H1 (cell line): ENCODE data around the gene RIN3. TPM values are rescaled to one million over a fixed set of nuclear protein-coding genes. Genes with fewer than 3 reads are reported as not detected.

ENCODE experiments used
- BACH1 ChIP-seq: IDR thresholded peaks from 2 replicates; pipeline ENCODE4 v1.6.1; 2012; ENCODE audit warnings: low read length, improper control_type of control experiment
- CBX5 ChIP-seq: fragments of 300-800, 300-1000 bp; sonication (generic); IDR thresholded peaks from 2 replicates; pipeline ENCODE4 v1.7.1; 2016; ENCODE audit warnings: antibody characterized with exemption, low read length, low read depth
- NRF1 ChIP-seq: IDR thresholded peaks from 2 replicates; pipeline ENCODE4 v1.6.1; 2011; ENCODE audit warnings: mild to moderate bottlenecking, low read depth, low read length, improper control_type of control experiment
- POLR2AphosphoS5 ChIP-seq: IDR thresholded peaks from 2 replicates; pipeline ENCODE4 v1.6.1; 2011; ENCODE audit warnings: low read depth, low read length
- SUZ12 ChIP-seq: fragments of 200-600 bp; sonication (generic); IDR thresholded peaks from 2 replicates; pipeline ENCODE4 v1.6.1; 2012; ENCODE audit warnings: mild to moderate bottlenecking, inconsistent platforms, low read length, moderate library complexity, mixed read lengths
- TAF1 ChIP-seq: IDR thresholded peaks from 2 replicates; pipeline ENCODE4 v1.6.1; 2011; ENCODE audit warnings: mild to moderate bottlenecking, low read depth, low read length
- polyA plus RNA-seq, 7 experiments: library from polyadenylated mRNA; depleted of rRNA in 3 of 7; stranded (reverse) in 5 of 7; unstranded in 2 of 7; fragments of >200 nt in 5 of 7; fragments of 200-250 nt in 2 of 7; gene quantifications; 1 replicate in 5 of 7; 2 replicates in 1 of 7; 4 replicates in 1 of 7; pipeline versions ENCODE4 v1.2.1 to v1.2.3, GENCODE V29; 2011 to 2013; ENCODE audit warnings: missing spikeins in 2 of 7, mixed read lengths in 2 of 7
- total RNA-seq: library from RNA; stranded (reverse); fragmentation: NEBNext Ultra II Directional; extraction: Animal tissue kit (Norgen Biotek cat#: 25700); gene quantifications from 2 replicates; pipeline ENCODE4 v1.2.1, GENCODE V29; 2021
- TF ChIP-seq, protein P1 (sequence below): fragments of 300-600 bp; sonication (generic); IDR thresholded peaks from 2 replicates; pipeline ENCODE4 v1.7.1; 2012; ENCODE audit warnings: low read length, moderate library complexity, mild to moderate bottlenecking, inconsistent platforms; ENCODE audit not compliant: insufficient replicate concordance
- TF ChIP-seq, protein P2 (sequence below): IDR thresholded peaks from 2 replicates; pipeline ENCODE4 v1.6.1; 2011; ENCODE audit warnings: low read length, improper control_type of control experiment
- TF ChIP-seq, protein P3 (sequence below): IDR thresholded peaks from 2 replicates; pipeline ENCODE4 v1.6.1; 2012; ENCODE audit warnings: inconsistent platforms

Gene RIN3
- total and polyA plus RNA-seq, 2 of the 8 experiments (the other 6 are each of a cell fraction or from before 2014, with no cell fraction given): 0.59 to 1.5 TPM

DNA sequence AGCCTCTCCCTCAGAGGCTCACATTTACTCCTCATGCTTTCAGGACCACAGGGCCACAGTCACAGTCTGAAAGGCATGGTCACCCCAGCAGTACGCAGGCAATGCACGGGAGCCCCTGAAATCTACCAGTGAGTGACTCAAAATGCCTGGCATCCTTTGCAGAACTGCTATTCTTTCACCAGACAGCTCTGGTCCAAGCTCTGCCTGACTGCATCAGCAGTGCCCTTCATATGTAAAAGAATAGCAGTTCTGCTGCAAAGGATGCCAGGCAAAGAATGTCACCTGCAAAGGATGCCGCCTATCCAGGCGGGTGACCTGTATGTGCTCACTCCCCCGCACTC, 196.4 kb downstream of the RIN3 start (continued):
- TF ChIP-seq, protein P1, sequence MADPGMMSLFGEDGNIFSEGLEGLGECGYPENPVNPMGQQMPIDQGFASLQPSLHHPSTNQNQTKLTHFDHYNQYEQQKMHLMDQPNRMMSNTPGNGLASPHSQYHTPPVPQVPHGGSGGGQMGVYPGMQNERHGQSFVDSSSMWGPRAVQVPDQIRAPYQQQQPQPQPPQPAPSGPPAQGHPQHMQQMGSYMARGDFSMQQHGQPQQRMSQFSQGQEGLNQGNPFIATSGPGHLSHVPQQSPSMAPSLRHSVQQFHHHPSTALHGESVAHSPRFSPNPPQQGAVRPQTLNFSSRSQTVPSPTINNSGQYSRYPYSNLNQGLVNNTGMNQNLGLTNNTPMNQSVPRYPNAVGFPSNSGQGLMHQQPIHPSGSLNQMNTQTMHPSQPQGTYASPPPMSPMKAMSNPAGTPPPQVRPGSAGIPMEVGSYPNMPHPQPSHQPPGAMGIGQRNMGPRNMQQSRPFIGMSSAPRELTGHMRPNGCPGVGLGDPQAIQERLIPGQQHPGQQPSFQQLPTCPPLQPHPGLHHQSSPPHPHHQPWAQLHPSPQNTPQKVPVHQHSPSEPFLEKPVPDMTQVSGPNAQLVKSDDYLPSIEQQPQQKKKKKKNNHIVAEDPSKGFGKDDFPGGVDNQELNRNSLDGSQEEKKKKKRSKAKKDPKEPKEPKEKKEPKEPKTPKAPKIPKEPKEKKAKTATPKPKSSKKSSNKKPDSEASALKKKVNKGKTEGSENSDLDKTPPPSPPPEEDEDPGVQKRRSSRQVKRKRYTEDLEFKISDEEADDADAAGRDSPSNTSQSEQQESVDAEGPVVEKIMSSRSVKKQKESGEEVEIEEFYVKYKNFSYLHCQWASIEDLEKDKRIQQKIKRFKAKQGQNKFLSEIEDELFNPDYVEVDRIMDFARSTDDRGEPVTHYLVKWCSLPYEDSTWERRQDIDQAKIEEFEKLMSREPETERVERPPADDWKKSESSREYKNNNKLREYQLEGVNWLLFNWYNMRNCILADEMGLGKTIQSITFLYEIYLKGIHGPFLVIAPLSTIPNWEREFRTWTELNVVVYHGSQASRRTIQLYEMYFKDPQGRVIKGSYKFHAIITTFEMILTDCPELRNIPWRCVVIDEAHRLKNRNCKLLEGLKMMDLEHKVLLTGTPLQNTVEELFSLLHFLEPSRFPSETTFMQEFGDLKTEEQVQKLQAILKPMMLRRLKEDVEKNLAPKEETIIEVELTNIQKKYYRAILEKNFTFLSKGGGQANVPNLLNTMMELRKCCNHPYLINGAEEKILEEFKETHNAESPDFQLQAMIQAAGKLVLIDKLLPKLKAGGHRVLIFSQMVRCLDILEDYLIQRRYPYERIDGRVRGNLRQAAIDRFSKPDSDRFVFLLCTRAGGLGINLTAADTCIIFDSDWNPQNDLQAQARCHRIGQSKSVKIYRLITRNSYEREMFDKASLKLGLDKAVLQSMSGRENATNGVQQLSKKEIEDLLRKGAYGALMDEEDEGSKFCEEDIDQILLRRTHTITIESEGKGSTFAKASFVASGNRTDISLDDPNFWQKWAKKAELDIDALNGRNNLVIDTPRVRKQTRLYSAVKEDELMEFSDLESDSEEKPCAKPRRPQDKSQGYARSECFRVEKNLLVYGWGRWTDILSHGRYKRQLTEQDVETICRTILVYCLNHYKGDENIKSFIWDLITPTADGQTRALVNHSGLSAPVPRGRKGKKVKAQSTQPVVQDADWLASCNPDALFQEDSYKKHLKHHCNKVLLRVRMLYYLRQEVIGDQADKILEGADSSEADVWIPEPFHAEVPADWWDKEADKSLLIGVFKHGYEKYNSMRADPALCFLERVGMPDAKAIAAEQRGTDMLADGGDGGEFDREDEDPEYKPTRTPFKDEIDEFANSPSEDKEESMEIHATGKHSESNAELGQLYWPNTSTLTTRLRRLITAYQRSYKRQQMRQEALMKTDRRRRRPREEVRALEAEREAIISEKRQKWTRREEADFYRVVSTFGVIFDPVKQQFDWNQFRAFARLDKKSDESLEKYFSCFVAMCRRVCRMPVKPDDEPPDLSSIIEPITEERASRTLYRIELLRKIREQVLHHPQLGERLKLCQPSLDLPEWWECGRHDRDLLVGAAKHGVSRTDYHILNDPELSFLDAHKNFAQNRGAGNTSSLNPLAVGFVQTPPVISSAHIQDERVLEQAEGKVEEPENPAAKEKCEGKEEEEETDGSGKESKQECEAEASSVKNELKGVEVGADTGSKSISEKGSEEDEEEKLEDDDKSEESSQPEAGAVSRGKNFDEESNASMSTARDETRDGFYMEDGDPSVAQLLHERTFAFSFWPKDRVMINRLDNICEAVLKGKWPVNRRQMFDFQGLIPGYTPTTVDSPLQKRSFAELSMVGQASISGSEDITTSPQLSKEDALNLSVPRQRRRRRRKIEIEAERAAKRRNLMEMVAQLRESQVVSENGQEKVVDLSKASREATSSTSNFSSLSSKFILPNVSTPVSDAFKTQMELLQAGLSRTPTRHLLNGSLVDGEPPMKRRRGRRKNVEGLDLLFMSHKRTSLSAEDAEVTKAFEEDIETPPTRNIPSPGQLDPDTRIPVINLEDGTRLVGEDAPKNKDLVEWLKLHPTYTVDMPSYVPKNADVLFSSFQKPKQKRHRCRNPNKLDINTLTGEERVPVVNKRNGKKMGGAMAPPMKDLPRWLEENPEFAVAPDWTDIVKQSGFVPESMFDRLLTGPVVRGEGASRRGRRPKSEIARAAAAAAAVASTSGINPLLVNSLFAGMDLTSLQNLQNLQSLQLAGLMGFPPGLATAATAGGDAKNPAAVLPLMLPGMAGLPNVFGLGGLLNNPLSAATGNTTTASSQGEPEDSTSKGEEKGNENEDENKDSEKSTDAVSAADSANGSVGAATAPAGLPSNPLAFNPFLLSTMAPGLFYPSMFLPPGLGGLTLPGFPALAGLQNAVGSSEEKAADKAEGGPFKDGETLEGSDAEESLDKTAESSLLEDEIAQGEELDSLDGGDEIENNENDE: no peak
- TF ChIP-seq BACH1 (no peak), SUZ12 (no peak), NRF1 (no peak), TAF1 (no peak), CBX5 (no peak), POLR2AphosphoS5 (no peak)
- TF ChIP-seq, protein P2, sequence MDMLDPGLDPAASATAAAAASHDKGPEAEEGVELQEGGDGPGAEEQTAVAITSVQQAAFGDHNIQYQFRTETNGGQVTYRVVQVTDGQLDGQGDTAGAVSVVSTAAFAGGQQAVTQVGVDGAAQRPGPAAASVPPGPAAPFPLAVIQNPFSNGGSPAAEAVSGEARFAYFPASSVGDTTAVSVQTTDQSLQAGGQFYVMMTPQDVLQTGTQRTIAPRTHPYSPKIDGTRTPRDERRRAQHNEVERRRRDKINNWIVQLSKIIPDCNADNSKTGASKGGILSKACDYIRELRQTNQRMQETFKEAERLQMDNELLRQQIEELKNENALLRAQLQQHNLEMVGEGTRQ: no peak
- TF ChIP-seq, protein P3, sequence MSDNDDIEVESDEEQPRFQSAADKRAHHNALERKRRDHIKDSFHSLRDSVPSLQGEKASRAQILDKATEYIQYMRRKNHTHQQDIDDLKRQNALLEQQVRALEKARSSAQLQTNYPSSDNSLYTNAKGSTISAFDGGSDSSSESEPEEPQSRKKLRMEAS: no peak
